ENCODE data around the gene SPACDR. TPM values are rescaled to one million over a fixed set of nuclear protein-coding genes. Genes with fewer than 3 reads are reported as not detected.

The SPACDR gene
- total RNA-seq, 1 donor from 2014 or later = not detected

GRCh38 chr7:100471021-100471420, 7.0 kb upstream of the SPACDR start:
- H3K36me3 ChIP-seq (ENCODE audit: control insufficient read depth, insufficient read depth, low read length) = peaks cover 2% of the 10 kb centered on the region
- H3K27me3 ChIP-seq (ENCODE audit: control insufficient read depth, insufficient read depth, low read length) = no peaks in the 10 kb centered on the region
- TF ChIP-seq, protein P1, sequence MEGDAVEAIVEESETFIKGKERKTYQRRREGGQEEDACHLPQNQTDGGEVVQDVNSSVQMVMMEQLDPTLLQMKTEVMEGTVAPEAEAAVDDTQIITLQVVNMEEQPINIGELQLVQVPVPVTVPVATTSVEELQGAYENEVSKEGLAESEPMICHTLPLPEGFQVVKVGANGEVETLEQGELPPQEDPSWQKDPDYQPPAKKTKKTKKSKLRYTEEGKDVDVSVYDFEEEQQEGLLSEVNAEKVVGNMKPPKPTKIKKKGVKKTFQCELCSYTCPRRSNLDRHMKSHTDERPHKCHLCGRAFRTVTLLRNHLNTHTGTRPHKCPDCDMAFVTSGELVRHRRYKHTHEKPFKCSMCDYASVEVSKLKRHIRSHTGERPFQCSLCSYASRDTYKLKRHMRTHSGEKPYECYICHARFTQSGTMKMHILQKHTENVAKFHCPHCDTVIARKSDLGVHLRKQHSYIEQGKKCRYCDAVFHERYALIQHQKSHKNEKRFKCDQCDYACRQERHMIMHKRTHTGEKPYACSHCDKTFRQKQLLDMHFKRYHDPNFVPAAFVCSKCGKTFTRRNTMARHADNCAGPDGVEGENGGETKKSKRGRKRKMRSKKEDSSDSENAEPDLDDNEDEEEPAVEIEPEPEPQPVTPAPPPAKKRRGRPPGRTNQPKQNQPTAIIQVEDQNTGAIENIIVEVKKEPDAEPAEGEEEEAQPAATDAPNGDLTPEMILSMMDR (IDR thresholded peaks at IDR 0.05; ENCODE audit: insufficient read depth, low read length, poor library complexity, severe bottlenecking) = no peak
- DNase-seq (ENCODE audit: low read depth) = no peak
- no peak overlapping the region for H3K4me3 ChIP-seq (ENCODE audit: low read depth, low read length)

- DNase-seq (ENCODE audit: low read depth) = no peak
- TF ChIP-seq, protein P1 (IDR thresholded peaks at IDR 0.05; ENCODE audit: insufficient read depth, low read length, poor library complexity, severe bottlenecking) = peak; percentile 97
These were observed 5.4 kb upstream of the SPACDR start for GRCh38 chr7:100469227-100470044.

DNA sequence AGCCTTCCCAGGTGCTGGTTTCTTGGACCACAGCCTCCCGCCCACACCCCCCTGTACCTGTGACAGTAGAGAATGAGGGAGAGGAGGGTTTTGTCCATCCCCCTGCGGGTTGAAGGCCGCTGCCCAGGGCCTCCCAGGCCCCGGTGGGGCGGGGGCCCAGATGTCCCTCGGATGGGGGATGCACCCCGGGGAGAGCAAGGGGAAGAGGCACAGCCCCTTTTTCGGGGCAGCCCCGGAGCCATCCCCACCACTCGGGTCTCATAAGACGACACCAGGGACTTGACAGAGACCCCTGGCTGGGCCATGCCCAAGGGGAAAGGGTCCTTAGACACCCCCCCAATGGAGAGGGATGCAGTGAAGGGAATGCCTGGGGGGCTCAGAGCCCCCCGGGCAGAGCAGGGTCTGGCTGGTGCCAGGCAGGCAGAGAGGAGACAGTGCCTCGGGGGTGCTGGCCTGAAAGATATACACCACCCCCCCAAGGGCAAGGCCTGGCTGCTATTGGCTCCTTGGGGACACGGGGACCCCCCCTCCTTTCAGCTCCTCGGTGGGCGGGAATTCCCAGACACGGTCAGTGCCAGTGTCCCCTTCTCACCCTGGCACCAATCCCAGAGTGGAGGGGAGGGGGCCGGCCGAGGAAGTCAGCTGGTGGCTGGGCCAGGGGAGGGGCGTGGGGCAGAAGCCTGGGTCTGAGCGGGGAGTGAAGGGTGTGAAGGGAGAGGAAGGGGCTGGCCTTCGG, 3.7 kb upstream of the SPACDR start:
- Histone ChIP-seq H3K4me3 (ENCODE audit: low read depth, low read length) (no peak overlapping the region), H3K27me3 (ENCODE audit: control insufficient read depth, insufficient read depth, low read length) (no peaks in the 10 kb centered on the region), H3K36me3 (ENCODE audit: control insufficient read depth, insufficient read depth, low read length) (no peaks in the 10 kb centered on the region)
- TF ChIP-seq, protein P1 (IDR thresholded peaks at IDR 0.05; ENCODE audit: insufficient read depth, low read length, poor library complexity, severe bottlenecking) = no peak
- DNase-seq (ENCODE audit: low read depth) = no peak

More at GRCh38 chr7:100469227-100470044, 5.4 kb upstream of the SPACDR start:
- Histone ChIP-seq H3K4me3 (ENCODE audit: low read depth, low read length) (no peak overlapping the region), H3K27me3 (ENCODE audit: control insufficient read depth, insufficient read depth, low read length) (no peaks in the 10 kb centered on the region), H3K36me3 (ENCODE audit: control insufficient read depth, insufficient read depth, low read length) (peaks cover 2% of the 10 kb centered on the region)

DNA sequence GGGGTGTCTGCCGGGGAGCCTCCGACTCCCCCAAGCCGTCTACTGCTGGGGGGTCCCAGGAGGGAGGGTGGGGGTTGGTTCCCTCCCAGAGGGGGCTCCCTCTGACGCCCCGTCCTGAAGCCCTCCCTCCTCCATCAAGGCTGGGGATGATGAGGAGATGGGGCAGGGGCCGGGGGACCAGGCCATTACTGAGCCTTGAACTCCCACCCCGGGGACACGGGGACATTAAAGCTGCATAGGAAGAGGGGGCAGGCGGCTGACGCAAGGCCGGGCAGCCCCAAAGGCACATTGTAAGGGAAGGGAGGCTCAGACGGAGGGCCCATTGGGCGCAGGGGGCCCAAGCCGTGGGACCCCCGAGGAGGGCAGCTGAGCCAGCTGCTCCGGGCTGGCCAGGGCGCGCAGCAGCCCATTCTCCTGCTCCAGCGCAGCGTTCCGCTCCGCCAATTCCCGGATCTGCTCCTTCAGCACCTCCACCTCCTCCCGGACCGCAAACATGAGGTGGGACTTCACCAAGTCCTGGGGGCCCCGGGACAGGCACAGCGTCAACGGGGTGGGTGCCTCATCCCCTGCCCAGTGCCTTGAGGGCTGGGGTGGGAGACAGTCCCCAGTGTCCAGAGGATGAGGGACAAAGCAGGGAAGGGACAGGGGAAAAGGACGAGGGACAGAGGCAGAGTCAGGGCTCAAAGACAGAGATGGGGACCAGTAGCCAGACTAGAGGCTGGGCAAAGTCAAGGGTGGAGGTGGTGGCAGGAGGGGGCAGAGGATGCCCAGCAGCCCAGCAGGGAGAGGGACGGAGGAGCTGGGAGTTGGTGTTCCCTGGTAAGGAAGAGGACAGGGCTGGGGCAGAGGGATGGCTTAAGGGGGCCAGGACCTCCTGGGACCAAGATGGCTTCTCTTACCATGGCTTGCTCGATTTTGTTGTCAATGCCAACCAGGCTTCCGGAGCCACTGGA, 2.9 kb upstream of the SPACDR start:
- Histone ChIP-seq H3K36me3 (ENCODE audit: control insufficient read depth, insufficient read depth, low read length) (no peaks in the 10 kb centered on the region), H3K27me3 (ENCODE audit: control insufficient read depth, insufficient read depth, low read length) (no peaks in the 10 kb centered on the region), H3K4me3 (ENCODE audit: low read depth, low read length) (no peak overlapping the region)
- TF ChIP-seq, protein P1 (IDR thresholded peaks at IDR 0.05; ENCODE audit: insufficient read depth, low read length, poor library complexity, severe bottlenecking) = no peak
- no peak for DNase-seq (ENCODE audit: low read depth)

DNA sequence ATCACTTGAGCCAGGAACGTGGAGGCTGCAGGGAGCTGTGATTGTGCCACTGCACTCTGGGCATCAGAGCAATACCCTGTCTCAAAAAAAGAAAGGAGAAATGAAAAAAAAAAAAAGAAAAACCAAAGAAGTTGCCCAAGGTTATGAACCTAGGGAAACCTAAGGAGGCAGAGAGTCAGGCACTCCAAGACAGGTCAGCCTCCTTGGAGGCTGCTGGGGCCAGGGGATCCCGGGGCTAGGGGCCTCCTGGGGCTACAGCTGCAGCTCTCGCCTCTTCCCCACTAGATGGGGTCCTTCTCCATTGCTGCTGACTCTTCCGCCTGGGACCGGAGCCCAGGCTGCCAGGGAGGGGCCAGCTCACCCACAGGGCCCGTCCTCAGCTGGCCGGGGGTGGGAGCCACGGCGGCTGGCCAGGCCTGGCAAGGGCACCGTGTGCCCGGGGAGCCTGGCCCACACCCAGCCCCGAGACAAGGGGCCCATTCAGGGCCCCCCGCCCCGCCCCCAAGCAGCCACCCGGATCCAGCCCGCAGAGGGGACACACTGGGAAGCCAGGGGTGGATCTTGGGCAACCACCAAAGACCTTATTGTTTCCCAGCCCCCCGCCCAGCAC, 1.7 kb upstream of the SPACDR start:
- H3K36me3 ChIP-seq (ENCODE audit: control insufficient read depth, insufficient read depth, low read length) = no peaks in the 10 kb centered on the region
- H3K4me3 ChIP-seq (ENCODE audit: low read depth, low read length) = no peak overlapping the region
- DNase-seq (ENCODE audit: low read depth) = peak; percentile 32
- TF ChIP-seq, protein P1 (IDR thresholded peaks at IDR 0.05; ENCODE audit: insufficient read depth, low read length, poor library complexity, severe bottlenecking) = peak; percentile 77
- no peaks in the 10 kb centered on the region for H3K27me3 ChIP-seq (ENCODE audit: control insufficient read depth, insufficient read depth, low read length)

Data from kidney epithelial cell (primary cell).